Sigmoid colon (tissue), 4 donors: ENCODE results near the gene CLIC6.

Source experiments
- CTCF ChIP-seq, 4 experiments: fragments of 450-650 bp in 3 of 4; fragments of 200-600 bp in 1 of 4; IDR thresholded peaks; one replicate each; pipeline ENCODE4 v1.5.1; 2016 to 2019; ENCODE audit warnings: antibody characterized with exemption in 4 of 4, mild to moderate bottlenecking in 3 of 4, moderate library complexity in 2 of 4
- EP300 ChIP-seq, 4 donors: sonication (generic); formaldehyde crosslinking; IDR thresholded peaks; one replicate each; pipeline ENCODE4 v1.6.1; 2017; ENCODE audit warnings: antibody characterized with exemption in 4 of 4
- POLR2A ChIP-seq, 2 donors: fragments of 450-650 bp; IDR thresholded peaks; one replicate each; pipeline ENCODE4 v1.6.1; 2016; ENCODE audit warnings: antibody characterized with exemption in 2 of 2, mild to moderate bottlenecking in 2 of 2, moderate library complexity in 2 of 2
- POLR2AphosphoS5 ChIP-seq, 4 donors: sonication (generic); formaldehyde crosslinking; IDR thresholded peaks; one replicate each; pipeline ENCODE4 v1.6.1; 2017; ENCODE audit warnings: antibody characterized with exemption in 4 of 4

- TF ChIP-seq CTCF (IDR thresholded peaks at IDR 0.05) (no peak), POLR2AphosphoS5 (IDR thresholded peaks at IDR 0.05) (no peak), POLR2A (IDR thresholded peaks at IDR 0.05) (no peak), EP300 (IDR thresholded peaks at IDR 0.05) (no peak)
These were observed 31.8 kb upstream of the CLIC6 start for GRCh38 chr21:34636961-34637360.
